ENCODE data around the gene FAM3B.

Gene FAM3B

GRCh38 chr21:41319273-41319672, 2.7 kb downstream of the FAM3B start:
- DNase-seq, result no peak

DNA sequence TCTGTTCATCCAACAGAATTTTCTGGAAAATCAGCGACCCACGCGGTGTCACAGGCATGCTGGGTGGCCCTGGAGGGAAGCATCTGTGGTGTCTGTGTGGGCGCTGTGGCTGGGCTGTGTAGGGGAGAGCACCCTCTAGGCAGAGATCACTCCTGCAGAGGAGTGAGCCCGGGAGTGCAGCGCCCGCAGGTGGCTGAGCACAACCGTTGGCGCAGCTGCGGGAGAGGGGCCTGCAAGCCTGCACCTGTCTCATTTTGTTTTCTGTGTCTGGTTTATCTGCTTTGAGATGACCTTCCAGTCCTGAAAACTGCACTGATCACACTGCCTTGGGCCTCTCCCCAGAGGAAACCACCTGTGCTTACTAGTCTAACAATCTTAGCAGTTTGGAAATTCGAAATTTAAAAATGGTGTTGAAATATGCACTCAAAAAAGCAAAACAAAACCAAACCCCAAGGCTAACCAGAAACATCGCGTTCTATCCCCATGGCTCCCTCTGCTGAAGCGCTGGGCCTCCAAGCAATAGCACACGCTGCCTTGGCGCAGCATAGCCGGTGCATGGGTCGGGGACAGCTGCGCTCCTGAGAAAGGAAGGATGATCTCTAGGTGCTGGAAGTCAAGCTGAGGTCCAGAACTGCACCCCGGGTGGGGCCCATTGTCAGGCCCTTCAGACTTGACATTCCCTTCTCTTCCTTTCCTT, 4.8 kb downstream of the FAM3B start:
- DNase-seq, result no peak

DNA sequence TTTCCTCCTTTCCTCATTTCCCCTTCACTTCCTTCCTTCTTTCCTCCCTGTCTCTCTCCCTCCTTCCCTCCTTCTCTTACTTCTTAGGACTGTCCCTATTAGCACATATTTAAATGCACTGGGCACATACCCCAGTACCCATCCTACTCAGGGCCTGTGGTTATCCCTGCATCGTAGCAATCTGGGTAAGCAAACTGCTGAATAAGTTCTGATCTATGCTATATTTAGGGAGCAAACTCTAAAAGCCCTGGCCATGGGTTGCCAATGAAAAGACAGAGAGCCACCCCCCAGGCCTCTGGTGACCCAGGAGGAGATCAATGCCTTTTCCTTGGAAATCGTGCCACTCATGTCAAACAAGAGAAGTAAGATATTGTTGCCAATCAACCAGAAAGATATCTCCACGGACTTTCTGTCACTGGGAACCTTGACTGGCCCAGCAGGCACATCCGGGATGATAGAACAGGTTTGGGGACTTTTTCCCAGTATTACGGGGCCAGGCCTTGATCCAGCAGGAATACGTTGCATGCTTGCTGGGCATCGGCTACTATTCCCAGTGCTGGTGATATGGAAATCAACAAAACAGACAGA, 5.4 kb downstream of the FAM3B start:
- DNase-seq, result no peak

GRCh38 chr21:41322496-41323382, 6.1 kb downstream of the FAM3B start:
- DNase-seq, result no peak

DNA sequence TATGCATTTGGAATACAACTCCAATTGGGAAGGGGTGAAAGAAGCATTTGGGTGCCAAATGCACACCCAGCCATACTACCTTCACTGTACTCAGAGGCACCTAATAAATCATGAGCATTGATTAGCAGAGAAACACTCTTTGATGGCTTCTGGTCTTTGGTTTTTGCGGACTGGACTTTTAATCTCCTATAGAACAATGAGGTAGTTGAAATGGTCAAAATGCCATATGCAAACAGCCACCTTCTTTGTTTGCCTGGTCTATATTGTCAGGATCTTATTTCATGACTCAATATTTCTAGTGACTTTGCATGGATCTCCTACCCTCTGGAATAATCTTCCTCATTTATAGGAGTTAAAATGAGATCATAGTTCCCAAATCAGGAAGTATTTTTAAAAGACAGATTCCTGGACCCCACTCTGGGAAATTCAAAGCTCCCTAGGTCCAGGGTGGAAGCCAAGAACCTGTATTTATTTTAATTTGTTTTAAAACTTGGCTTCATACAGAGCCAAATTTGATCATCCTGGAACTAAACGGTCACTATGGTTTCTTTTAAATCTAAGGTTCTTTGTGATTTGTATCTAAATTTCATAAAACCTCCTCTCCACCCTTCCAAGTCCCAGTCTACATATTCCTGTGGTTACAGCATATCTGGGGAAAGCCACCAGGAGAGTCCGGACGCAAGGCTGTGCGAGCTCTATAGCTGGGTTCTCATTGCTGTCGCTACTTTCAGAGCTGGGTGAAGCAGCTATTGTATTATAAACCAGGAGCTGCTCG, 8.7 kb downstream of the FAM3B start:
- no peak for DNase-seq

DNA sequence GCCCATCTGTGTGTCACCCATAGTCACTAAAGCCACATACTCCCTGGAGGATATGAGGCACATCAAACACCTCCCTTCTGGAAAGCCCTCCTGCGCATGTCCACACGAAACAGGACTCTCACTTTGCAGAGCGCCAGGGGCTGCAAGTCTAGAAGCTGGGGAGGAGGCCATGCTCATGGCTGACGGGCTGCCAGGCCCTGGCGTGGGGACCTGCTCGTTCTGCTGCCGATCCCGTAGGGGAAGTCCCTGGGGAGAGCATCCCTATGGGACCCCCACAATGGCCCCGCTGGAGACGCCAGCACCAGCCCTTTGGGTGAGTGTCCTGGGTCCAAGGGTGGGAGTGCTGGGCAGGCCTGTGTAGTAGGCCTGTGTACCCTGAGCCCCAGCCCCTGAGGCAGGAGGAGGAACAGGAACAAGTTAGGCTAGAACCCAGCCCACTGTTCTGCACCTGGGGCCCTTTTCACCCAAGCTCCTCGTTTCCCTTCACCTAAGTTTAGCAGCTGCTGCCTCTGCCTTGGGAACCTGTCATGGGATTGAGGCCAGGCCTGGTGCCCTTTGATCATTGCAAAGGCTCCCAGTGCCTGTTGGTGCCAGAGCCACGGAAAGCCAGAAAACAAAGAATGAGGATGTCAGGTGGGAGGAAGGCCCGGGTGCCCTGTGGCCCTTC, 9.9 kb downstream of the FAM3B start:
- no peak for DNase-seq

DNA sequence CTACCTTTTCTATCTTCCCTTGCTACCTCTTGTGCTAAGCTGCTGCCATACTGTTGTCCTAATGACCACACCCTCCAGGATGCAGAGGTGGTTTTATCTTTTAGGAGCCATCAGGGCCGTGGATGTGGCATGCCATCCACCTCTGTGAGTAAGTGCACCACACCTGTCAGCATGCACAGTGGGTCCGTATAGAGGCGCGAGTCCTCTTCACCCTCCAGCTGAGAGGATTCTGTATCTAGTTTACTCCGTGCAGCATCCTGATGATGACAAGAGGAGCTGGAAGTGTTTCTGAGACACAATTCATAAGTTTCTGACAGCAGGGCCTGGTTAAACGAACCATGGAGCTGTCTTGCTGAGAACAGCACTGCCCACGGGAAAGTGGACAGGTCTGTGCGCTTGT, 11.2 kb downstream of the FAM3B start:
- no peak for DNase-seq

DNA sequence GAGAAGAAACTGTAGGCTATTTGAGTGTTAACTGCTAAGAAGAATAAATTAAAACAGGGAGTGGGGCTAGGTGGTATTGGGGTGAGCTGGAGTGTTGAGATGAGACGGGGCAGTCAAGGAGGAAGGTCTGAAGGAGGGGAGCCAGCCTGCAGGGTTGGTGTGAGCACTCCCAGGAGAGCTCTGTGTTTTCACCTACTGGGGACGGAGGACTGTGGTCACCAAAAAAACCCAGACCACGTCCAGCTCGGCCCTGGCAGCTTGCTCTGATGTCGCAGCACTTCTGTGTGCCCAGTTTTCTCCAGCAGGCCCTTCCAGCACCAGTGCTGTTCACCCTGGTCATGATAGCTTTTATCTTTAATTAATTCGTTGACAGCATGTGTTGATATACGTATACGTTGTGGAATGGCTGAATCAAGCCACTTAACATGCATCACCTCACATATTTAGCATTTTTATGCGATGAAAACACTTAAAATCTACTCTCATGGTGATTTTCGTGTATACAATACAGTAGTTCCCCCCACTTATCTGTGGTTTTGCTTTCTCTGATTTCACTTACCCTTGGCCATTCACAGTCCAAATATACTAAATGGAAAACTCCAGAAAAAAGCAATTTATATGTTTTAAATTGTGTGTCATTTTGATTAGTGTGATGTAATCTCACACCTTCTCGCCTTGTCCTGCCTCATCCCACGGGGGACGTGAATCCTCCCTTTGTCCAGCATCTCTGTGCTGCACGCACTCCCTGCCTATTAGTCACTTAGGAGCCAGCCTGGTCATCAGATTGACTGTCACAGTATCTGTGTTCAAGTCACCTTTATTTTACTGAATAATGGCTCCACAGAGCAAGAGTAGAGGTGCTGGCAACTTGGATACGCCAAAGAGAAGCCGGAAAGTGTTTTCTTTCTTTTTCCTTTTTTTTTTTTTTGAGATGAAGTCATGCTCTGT, 12.3 kb downstream of the FAM3B start:
- no peak for DNase-seq

- no peak for DNase-seq
Observed at GRCh38 chr21:41333752-41334151, 17.2 kb downstream of the FAM3B start.

DNA sequence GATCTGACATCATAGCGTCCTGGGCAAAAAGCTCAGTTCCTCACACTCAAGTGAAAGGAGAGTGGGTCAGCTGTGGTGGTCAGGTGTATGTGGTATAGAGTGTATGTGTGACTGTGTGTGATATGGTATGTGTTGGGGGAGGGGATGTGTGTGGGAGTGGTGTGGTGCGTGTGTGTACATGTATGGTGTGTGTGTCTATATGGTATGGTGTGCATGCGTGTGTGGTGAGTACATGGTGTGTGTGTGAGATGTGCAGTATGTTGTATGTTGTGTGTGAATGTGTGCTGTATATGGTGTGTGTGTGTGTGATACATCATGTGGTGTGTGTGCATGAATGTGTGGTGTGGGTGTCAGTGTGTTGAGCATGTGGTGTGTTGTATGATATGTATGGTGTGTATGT, 20.9 kb downstream of the FAM3B start:
- no peak for DNase-seq

DNA sequence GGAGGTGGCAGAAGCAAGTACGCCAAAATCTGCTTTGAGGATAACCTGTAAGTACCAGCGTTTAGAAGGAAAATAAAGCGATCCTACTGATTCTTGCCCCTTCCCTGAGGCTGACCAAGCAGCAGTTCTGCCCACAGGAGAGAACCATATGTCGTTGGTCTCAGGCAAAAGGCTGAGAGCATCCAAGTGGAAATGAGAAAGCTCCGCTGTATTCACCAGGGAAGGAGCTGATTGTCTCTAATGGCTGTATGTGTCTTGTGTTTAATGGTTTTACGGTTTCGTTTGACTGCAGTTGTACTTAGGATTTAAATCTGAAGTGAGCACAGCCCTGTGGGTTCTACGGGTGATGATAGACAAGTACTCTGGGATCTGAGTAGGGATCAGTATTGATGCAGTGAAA, 21.9 kb downstream of the FAM3B start:
- DNase-seq, result no peak

GRCh38 chr21:41342035-41342434, 25.4 kb downstream of the FAM3B start:
- no peak for DNase-seq

DNA sequence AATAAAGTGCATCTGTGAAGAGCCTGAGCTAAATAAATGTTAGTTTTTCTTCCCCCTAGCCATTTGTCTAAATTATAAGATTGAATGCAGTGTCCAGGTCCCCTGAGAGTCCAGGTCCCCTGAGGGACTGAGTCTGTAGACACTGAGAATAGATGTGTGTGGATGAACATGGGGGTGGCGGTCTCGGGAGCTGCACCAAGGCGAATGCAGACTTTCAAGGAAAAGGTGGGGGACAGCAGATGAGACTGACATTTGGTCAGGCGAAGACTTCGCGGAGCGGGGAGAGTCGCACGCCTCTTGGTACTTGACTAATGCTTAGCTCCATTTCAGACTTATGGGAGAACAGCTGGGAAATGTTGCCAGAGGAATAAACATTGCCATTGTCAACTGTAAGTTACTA, 27.5 kb downstream of the FAM3B start:
- no peak for DNase-seq

- DNase-seq, result no peak
Observed at GRCh38 chr21:41345356-41345755, 28.8 kb downstream of the FAM3B start.

GRCh38 chr21:41345934-41346685, 29.5 kb downstream of the FAM3B start:
- no peak for DNase-seq

- DNase-seq, result no peak
Observed at GRCh38 chr21:41346758-41347157, 30.2 kb downstream of the FAM3B start.

DNA sequence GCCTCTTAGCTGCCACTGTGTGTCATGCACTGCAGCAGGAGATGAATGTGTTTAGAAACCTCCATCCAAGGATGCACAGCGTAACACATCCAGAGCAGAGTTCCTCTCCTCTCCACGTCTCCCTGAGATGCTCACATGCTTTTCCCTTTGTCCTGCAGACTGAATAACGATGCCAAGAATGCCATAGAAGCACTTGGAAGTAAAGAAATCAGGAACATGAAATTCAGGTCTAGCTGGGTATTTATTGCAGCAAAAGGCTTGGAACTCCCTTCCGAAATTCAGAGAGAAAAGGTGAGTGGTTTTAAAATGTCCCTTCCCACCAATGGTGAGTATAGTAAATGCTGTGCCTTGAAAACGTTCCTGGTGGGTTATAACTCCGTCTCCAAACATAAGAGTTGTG, 31.8 kb downstream of the FAM3B start:
- DNase-seq, result no peak

DNA sequence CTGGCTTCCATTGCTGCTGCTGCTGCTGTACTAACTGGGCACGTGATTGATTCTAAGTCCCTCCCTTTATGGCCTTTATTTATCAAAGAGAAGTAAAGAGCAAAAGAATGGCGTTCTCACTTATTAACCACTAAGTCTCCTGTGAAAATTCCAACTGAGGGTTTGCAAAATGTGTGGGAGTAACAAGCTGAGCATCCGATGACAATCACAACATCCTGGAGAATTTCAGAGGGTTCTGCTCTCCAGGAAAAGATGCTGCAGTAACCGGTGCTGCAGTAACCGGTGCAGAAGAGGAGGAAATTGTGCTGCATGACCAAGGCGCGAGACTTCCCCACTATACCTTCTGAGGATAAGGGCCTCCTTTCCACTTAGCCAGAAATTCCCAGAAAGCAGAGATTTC, 32.5 kb downstream of the FAM3B start:
- DNase-seq, result no peak

DNA sequence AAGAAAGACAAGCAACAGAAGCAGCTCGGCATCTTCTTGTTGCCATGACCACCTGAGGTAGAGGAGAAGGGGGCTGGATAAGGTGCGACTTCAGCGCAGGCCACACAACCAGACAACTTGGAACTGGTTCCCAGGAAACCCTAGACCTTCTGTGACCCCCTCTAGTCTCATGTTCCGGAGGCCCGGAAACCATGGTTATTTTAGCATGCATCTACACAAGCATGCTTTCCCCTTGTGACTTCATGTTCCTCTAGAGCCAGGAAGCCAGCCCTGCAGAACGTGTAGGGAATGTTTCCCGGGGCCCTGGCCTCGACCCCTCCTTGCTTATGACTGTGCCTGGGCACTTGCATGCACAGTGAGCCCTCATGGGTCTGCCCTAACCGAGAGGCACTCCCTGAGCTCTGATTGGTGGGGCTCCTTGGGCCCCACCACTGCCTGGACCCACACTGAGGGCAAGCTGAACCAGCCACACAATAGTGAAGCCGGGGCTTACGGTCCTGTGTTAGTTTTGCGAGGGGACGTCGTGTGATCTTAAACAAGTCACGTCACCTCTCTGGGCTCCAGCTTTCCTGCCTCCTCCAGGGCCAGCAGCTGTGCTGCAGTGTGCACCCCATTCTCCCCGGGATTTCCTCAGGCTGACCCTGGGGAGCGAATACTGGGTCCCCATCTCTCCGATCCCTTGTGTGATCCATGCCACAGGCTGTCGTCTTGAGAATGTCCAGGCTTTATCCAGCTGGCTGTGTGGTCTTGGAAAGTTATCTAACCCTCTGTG, 33.2 kb downstream of the FAM3B start:
- no peak for DNase-seq

All from suppressor macrophage treated with lipopolysaccharide for 1 hour (primary cell).